ENCODE data around the gene MPZL2.

Gene MPZL2

GRCh38 chr11:118283756-118284350, 19.8 kb upstream of the MPZL2 start:
- no peak for DNase-seq (ENCODE audit: low spot score)

GRCh38 chr11:118283037-118283636, 19.0 kb upstream of the MPZL2 start:
- DNase-seq (ENCODE audit: low spot score) = no peak

GRCh38 chr11:118282606-118283005, 18.5 kb upstream of the MPZL2 start:
- DNase-seq (ENCODE audit: low spot score) = no peak

GRCh38 chr11:118281284-118281683, 17.2 kb upstream of the MPZL2 start:
- DNase-seq (ENCODE audit: low spot score) = no peak

GRCh38 chr11:118277312-118277711, 13.2 kb upstream of the MPZL2 start:
- DNase-seq (ENCODE audit: low spot score) = no peak

GRCh38 chr11:118276422-118276821, 12.3 kb upstream of the MPZL2 start:
- DNase-seq (ENCODE audit: low spot score) = no peak

GRCh38 chr11:118275176-118275575, 11.1 kb upstream of the MPZL2 start:
- no peak for DNase-seq (ENCODE audit: low spot score)

- no peak for DNase-seq (ENCODE audit: low spot score)
These were observed 10.1 kb upstream of the MPZL2 start for GRCh38 chr11:118274186-118274585.

- no peak for DNase-seq (ENCODE audit: low spot score)
These were observed 7.9 kb upstream of the MPZL2 start for GRCh38 chr11:118272001-118272400.

GRCh38 chr11:118267486-118267885, 3.4 kb upstream of the MPZL2 start:
- DNase-seq (ENCODE audit: low spot score) = no peak

GRCh38 chr11:118265954-118266353, 1.9 kb upstream of the MPZL2 start:
- no peak for DNase-seq (ENCODE audit: low spot score)

GRCh38 chr11:118264569-118265465, 720 bp upstream of the MPZL2 start:
- DNase-seq (ENCODE audit: low spot score) = no peak

- no peak for DNase-seq (ENCODE audit: low spot score)
These were observed 985 bp downstream of the MPZL2 start for GRCh38 chr11:118263112-118263511.

- DNase-seq (ENCODE audit: low spot score) = no peak
These were observed 3.7 kb downstream of the MPZL2 start for GRCh38 chr11:118260353-118260752.

- no peak for DNase-seq (ENCODE audit: low spot score)
These were observed 5.0 kb downstream of the MPZL2 start for GRCh38 chr11:118259138-118259537.

- no peak for DNase-seq (ENCODE audit: low spot score)
These were observed 5.7 kb downstream of the MPZL2 start for GRCh38 chr11:118258410-118258809.

GRCh38 chr11:118252688-118253087, 11.4 kb downstream of the MPZL2 start:
- no peak for DNase-seq (ENCODE audit: low spot score)

- DNase-seq (ENCODE audit: low spot score) = peak; percentile 26
These were observed 12.0 kb downstream of the MPZL2 start, which contains the start of gene MPZL3 for GRCh38 chr11:118251858-118252652. Gene MPZL3, minus strand, starts transcription at chr11:118252365. Its CDS starts 71 bp downstream, at chr11:118252294.

- no peak for DNase-seq (ENCODE audit: low spot score)
These were observed 17.1 kb downstream of the MPZL2 start for GRCh38 chr11:118247041-118247440.

- DNase-seq (ENCODE audit: low spot score) = no peak
These were observed 18.0 kb downstream of the MPZL2 start for GRCh38 chr11:118245936-118246562.

GRCh38 chr11:118243993-118244762, 19.9 kb downstream of the MPZL2 start:
- DNase-seq (ENCODE audit: low spot score) = no peak
